ENCODE data around the gene FRMD8.
"Not testable (repeated sequence)": the region's sequence is repeated elsewhere in the genome, so short reads cannot be mapped to it uniquely, and the experiment has no call there.

FRMD8 gene

DNA sequence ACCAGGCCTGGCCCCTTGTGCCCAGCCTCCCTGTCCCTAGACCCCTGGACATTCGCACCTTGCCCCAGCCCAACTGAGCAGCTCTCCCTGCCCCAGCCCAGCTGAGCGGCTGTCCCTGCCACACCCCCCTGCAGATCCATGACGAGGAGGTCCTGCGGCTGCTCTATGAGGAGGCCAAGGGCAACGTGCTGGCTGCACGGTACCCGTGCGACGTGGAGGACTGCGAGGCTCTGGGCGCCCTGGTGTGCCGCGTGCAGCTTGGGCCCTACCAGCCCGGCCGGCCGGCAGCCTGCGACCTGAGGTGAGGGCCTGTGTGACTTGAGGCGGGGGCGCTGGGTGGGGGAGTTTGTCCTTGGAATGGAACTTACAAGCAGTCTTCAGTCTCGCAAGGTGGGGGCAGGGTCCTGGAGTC lies 7.7 kb downstream of the FRMD8 start:
- no peak for DNase-seq

DNA sequence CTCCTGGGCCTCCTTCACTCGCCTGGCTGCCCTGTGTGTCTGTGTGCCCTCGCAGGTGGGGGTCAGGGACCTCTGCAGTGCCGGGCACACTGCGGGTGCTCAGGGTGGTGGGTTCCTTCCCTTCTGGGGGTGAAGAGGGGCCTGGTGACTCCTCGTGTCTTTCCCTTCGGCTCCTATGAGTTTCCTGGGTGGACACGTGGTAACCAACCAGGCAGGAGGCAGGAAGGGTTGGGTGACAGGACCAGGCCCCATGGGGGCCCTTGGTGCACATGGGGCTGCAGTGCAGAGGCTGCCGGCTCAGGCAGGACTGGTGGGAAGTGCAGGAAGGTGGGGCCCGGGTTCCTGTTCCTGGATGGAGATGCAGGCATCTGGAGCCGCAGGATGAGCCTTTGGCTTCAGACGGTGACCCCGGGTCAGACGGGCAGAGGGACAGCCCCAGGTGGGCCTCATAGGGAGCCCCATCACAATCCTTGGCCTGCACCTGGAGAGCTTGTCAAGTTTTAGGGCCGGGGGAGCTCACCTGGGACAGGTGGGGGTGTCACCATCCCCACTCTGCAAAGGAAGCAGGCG lies 9.6 kb downstream of the FRMD8 start:
- no peak for DNase-seq

DNA sequence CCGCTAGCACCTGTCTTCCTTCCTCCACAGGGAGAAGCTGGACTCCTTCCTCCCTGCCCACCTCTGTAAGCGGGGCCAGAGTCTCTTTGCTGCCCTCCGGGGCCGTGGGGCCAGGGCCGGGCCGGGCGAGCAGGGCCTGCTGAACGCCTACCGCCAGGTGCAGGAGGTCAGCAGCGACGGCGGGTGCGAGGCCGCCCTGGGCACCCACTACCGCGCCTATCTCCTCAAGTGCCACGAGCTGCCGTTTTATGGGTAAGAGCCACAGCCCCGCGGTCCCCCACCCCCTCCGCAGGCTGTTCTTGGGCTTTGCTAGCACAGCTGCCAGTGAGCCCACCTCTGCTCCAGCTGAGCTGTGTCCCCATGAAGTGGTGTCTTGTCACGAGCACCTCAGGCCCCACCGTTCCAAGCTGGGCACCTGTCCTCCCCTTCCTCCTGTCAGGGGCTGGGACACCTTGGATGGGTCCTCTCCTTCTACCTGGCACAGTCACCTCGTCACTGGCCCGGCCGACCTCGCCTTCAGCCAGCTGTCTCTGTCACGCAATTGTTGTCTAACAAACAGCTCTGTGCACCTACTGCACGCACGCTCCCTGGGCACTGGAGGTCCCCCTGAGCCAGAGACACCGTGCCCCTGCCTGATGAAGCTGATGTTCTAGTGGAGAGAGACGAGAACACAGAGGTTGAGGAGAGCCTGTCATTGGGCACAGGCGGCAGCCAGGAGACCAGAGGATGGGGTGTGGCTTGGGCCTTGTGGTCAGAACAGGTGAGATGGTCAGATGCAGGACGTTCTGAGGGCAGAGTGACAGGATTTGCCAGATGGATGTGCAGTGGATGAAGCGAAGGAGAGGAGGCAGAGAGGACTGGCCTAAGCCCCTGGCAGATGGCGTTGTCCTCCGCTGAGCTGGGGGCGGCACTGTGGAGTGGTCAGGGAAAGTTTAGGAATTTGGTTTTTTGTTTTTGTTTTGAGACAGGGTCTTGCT lies 10.6 kb downstream of the FRMD8 start:
- DNase-seq = no peak

GRCh38 chr11:65398362-65398910 lies 12.0 kb downstream of the FRMD8 start:
- DNase-seq = no peak

GRCh38 chr11:65399249-65399648 lies 12.8 kb downstream of the FRMD8 start:
- no peak for DNase-seq

DNA sequence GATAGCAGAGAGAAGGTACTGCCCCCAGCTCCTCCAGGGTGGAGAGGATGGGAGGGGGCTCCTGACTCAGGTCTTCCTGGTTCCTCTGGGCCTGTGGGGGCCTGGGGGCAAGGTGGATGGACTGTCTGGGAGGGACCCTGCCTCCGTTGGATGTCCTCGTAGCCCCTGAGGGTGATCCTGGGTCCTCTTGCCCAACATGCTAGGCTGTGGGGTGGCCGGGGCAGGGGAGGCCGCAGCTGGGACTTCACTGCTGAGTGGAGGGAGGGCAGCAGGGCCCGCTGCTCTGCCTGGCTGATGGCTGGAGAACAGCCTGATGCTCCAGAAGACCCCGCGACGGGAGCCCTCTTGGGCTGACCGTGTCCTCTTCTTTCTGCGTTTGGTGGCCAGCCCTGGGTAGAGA lies 13.4 kb downstream of the FRMD8 start:
- DNase-seq = no peak

GRCh38 chr11:65400307-65401072 lies 14.1 kb downstream of the FRMD8 start:
- no peak for DNase-seq

- DNase-seq = no peak
These were observed 14.8 kb downstream of the FRMD8 start for GRCh38 chr11:65401073-65401802.

GRCh38 chr11:65401803-65402248 lies 15.4 kb downstream of the FRMD8 start:
- DNase-seq = no peak

DNA sequence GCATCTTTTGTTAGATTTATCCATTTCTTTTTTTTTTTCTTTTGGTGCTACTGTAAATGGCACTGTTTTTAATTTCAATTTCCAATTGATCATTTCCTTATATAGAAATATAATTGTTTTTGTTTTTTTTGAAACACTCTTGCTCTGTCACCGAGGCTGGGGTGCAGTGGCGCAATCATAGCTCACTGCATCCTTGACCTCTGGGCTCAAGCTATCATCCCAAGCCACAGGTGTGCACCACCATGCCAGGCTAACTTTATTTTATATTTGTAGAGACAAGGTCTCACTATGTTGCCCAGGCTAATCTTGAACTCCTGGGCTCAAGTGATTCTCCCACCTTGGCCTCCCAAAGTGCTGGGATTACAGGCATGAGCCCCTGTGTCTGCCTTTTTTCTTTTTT lies 16.4 kb downstream of the FRMD8 start:
- DNase-seq = no peak

DNA sequence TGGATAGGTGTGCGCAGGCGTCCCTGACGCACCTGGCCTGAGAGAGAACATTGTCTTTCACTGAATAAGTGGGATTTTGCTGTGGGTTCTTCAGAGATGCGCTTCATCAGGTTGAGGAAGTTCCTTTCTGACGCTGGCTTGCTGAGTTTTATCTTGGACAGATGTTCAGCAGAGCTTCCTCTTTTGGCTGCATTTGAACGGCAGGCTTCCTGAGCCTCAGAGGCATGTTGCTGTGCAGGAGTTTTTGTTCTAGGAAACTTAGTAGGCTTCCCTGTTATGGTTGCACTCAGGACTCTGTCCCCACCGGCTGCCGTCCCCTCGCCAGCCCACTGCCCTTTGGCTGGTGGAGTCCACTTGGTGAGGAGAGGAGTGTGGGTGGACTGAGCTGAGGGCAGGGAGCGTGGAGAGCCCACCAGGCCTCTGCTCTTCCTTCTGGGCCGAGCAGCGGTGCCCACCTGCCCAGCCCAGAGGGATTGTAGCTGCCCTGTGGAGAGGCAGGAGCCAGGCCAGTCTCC lies 17.2 kb downstream of the FRMD8 start:
- no peak for DNase-seq

DNA sequence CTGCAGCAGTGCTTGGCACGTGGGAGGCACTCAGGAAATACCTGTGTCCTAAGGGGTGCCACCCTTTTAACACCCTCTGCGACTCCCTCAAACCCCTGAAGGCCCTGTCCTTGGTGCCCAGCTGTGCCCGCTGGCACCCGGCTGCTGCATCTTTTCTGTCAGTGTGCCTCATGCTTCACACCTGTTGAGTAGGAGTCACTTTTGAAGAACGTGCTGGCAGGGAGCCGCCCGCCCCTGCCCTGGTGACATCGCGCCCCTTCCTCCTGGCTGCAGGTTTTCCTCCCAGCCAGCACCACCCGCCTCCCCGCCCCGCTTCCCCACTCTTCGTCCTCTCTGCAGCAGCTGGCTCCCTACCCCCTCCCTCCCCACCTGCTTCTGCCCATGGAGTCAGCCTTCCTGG lies 17.8 kb downstream of the FRMD8 start:
- no peak for DNase-seq

DNA sequence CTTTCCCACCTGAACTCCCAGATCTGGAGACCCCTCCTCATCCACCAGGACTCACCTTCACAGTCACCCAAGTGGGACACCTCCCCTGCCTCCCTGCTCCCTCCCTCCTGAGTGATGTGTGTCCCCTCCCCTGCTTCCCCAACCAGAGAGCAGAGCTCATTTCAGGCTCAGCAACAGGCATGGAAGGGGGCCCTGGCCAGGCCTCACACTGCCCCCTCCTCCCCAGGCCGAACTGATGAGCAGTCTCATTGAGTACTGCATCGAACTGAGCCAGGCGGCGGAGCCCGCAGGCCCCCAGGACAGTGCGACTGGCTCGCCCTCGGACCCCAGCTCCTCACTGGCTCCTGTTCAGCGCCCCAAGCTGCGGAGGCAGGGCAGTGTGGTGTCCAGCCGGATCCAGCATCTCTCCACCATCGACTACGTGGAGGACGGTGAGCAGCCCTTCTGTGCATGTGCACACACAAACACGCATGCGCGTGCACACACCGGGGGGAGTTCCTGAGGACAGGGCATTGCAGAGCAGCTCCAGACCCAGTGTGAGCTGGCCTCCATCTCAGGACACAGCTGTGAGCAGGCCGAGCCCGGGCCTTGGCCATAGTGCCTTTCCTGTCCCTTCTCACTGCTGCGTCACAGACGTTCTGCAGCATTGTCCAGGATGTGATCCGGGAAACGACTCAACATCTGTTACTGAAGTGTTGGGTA lies 18.4 kb downstream of the FRMD8 start:
- no peak for DNase-seq

- DNase-seq = no peak
These were observed 24.7 kb downstream of the FRMD8 start for GRCh38 chr11:65410936-65411680.

- no peak for DNase-seq
These were observed 25.2 kb downstream of the FRMD8 start for GRCh38 chr11:65411681-65412070.

DNA sequence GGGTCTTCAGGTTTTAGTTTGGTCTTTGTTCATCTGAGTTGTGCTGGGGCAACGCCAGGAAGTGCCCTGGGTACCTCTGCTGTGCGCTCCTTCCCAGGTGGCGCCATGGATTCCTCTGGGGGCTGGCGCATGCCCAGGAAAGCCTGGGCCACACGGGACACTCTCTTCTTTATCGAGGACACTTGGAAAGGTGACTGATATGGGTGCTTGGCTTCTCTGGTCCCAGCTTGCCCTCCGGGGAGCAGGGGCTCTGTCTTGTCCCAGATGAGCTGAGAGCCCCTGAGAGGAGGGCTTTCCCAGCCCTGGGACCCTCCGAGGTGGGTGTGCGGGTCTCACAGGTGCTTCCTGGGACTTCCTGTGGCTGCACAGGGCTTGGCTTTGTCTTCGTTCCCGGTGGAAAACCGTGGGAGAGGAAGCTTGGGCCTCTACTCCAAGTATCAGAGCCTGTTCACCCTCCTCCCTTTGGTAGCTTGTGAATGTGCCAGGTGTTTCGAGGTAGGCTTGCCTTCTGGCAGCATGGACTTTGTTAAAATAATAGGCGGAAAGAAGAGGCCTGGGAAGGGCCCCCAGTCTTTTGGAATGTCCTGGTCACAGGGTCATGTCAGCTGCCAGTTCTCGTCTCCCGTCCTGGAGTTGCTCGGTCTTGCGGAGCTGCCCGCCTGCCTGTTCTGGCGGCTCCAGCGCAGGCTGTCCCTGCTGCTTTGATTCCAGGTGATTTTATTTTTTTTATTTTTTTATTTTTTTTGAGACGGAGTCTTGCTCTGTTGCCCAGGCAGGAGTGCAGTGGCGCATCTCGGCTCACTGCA lies 26.0 kb downstream of the FRMD8 start:
- no peak for DNase-seq

DNA sequence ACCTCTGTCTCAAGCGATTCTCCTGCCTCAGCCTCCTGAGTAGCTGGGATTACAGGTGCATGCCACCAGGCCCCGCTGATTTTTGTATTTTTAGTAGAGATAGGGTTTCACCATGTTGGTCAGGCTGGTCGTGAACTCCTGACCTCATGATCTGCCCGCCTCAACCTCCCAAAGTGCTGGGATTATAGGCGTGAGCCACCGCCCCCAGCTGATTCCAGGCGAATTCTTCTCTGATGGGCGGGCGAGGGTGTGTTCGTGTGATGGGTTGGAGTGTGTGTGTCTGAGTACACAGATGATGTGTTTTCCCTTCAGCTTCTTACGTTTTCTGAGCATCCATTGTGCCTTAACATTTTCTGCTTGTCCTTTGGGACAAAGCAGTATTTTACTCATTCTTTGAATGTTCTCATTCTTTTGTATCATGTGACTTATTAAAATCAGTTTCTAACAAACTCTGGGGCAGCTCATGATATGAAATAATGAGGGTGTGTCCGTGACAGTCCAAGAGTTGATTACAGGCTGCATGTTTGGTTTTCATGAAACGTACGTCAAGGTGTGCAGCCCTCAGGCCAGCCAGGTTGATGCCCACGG lies 26.7 kb downstream of the FRMD8 start:
- DNase-seq = not testable (repeated sequence)

DNA sequence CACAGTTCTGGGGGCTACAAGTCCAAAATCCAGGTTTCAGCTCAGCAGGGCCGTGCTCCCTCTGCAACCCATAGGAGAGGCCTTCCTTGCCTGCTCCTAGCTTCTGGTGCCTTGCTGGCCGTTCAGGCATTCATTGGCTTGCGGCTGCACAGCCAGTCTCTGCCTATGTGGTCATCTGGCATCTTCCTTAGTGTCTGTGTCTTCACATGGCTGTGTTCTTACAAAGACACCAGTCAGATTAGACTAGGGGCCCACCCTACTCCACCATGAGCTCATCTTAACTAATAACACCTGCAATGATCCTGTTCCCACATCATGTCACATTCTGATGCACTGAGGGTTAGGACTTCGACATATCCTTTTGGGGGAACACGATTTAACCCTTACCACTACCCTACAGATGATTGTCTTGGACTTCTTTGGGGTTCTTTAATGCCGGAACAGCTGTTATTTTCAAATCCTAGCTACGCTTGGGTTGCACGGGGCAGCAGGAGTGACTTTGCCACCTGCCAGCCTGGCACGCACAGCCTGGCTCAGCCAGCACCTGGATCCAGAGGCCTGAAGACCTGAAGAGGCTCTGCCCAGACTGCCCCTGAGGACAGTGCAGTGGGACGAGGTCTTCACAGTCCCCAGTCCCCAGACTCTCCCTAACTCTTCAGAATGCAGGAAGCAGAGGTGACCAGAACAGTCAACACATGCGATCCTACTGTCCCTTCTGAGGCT lies 28.5 kb downstream of the FRMD8 start:
- DNase-seq = no peak

Data from CD4-positive, alpha-beta T cell treated with Interleukin-21 for 1 hour (primary cell).